Kasumi-1 (cell line): Measurements from ENCODE around the gene ZNF138.

Source experiments
- DNase-seq, 2 experiments: peaks; one replicate each; lab custom pipeline; 2025; lab: John Stamatoyannopoulos, UW

ZNF138 gene

GRCh38 chr7:64875658-64876406 lies 81.6 kb downstream of the ZNF138 start:
- DNase-seq = no peak

- no peak for DNase-seq
Observed at GRCh38 chr7:64876792-64877713, 82.8 kb downstream of the ZNF138 start.

GRCh38 chr7:64877714-64878610 lies 83.7 kb downstream of the ZNF138 start:
- no peak for DNase-seq

- no peak for DNase-seq
Observed at GRCh38 chr7:64878684-64879083, 84.5 kb downstream of the ZNF138 start.

GRCh38 chr7:64879086-64879730 lies 85.0 kb downstream of the ZNF138 start:
- DNase-seq = peak; percentile 59 to 61

GRCh38 chr7:64879800-64880199 lies 85.6 kb downstream of the ZNF138 start:
- no peak for DNase-seq

- DNase-seq = no peak
Observed at GRCh38 chr7:64880322-64881297, 86.4 kb downstream of the ZNF138 start.

GRCh38 chr7:64881461-64882287 lies 87.4 kb downstream of the ZNF138 start:
- no peak for DNase-seq

GRCh38 chr7:64882341-64883112 lies 88.3 kb downstream of the ZNF138 start:
- DNase-seq = no peak
